Airway epithelial cell (primary cell): ENCODE results near the gene OGFOD2. TPM values are rescaled to one million over a fixed set of nuclear protein-coding genes. Genes with fewer than 3 reads are reported as not detected.

Experiments used
- total RNA-seq: library from RNA; depleted of rRNA; stranded (reverse); fragments of >200 nt; gene quantifications from 2 replicates; pipeline ENCODE4 v1.2.3, GENCODE V29; 2015

Gene OGFOD2
- total RNA-seq, result 9.8 and 14.2 TPM in 2 replicates

DNA sequence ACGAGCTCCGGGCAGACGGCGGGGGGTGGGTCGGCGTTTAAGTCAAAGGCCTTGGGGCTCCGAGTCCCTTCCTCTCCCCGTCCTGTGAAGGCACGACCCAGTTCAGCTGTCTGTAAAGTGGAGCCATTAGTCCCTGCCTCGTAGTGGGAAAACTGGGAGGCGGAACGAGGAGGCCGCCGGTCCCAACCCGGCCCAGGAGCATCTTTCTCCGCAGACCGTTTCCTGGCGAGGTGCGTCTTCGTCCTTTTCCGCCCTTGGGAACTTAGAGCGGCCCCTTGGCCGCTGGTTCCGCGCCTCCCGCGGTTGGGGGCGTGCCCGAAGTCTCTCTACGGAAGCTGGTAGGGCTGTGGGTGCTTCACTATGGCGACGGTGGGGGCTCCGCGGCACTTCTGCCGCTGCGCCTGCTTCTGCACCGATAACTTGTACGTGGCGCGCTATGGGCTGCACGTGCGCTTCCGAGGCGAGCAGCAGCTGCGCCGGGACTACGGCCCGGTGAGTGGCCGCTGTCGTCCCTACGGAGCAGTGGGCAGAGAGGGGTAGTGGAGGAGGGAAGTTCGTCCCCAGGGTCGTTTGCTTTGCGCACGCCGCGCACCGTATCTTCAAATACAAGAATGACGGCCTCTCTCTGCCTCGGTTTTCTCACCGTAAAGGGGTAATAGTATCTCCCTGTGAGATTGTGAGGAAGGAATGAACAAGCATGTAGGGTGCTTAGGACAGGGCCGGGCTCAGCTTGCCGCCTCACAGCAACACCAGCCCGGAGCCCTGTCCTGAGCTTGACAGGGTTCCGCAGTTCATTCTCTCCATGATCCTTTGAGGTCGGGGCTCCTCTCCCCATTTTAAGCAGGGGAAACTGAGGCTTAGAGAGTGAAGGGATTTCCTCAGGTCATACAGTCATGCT is at the start of gene OGFOD2:
Gene OGFOD2 (plus strand): TSS at position 353 of the 898 bp plus-strand sequence. CDS start 8 bp downstream, at position 361.

DNA sequence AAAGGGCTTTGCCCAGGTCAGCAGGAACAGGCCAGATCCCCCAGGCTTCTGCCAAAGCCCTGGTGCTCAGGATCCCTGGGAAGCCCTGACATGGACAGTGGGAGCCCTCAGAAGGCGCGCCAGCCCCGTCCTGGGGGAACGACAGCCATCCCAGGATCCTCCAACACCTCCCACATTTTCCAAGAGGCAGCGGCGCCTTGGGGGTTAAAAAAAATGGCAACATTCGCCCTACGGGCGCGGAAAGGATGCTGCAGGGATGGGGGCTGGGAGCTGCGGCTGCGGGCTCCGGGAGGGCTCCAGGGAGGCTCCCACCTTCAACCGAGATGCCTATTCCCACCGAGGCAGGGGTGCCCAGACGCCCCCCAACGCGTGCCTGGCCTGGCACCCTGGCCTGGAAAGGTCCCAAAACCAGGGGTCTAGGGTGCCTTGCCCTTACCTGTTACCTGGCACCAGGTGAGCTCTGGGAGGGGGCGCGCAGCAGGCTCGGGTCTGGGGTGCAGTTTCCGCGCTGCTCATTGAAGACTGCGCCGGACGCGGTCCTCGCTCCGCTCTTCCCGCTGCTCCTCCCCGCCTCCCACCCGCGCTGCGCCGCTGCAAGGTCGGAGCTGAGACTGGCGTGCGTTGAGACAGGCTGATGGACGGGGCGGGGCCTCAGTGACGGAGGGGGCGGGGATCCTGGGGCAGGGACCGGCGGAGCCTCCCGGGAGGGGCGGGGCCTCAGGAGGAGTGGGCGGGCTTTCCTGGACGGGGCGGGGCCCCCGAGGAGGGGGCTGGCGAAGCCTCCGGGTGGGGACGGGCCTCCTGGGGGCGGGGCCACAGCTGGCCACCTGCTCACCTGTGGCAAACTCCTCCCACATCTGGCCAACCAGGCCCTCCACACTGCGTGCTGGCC is 8.9 kb upstream of the OGFOD2 start, which contains the start of gene ABCB9:
Gene ABCB9 (minus strand): TSS at position 613 of the 892 bp plus-strand sequence. CDS start 6,228 bp downstream, outside the sequence.

DNA sequence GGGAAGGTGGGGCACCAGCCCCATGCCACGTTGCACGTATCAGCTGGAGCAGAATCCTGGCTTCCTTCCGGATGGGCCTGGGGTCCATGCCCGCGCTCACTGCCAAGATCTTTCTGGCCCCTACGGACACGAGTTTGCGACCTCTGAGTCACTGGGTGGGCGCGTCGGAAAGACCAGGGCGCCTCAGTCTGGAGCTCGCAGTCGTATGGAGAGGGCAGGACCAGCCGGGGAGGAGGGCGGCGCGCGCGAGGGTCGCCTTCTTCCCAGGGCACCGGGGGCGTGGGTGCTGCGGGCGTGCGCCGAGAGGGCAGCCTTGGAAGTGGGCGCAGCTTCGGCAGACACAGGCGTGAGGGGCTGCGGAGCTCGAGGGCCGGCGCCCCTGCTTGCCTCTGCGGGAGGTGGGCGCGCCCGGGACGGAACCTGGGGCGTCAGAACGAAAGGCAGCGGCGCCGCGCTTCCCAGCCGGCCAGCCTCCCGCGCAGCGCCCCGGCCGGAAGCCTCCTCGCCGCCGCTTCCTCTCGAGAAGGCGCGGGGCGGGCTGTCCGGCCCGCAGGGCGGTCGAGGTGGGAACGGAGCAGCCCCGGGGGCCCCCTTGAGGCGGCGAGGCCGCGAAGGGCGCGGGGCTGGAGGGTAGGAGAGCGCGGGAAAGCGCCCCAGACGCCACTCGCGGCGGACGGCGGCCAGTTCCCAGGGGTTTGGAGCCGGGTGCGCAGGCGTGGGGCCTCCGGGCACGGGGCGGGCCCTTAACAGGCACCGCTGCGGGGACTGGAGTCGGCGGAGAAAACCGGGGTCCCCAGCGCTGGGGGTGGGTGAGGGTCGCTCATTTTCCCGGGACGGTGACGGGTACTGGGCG is 5.4 kb downstream of the OGFOD2 start, which contains the start of gene ARL6IP4:
Gene ARL6IP4 (plus strand): TSS at position 499 of the 853 bp plus-strand sequence. CDS start 459 bp downstream, outside the sequence.

Other genes starting within 250 kb of the OGFOD2 start
- 0.05 and 0.21 TPM in 2 replicates for gene HCAR1, start 244.4 kb upstream of the OGFOD2 start, total RNA-seq
- gene DENR, start 222.4 kb upstream of the OGFOD2 start, total RNA-seq, result 38.8 and 41.3 TPM in 2 replicates
- gene CCDC62, start 200.7 kb upstream of the OGFOD2 start, total RNA-seq, result 0.14 TPM in 1 of 2 replicates, not detected in the other
- gene HIP1R, start 139.8 kb upstream of the OGFOD2 start, total RNA-seq, result 49.5 and 50.5 TPM in 2 replicates
- 71.3 and 77.0 TPM in 2 replicates for gene VPS37B, start 79.1 kb upstream of the OGFOD2 start, total RNA-seq
- 4.1 and 7.2 TPM in 2 replicates for gene ABCB9, start 8.8 kb upstream of the OGFOD2 start, total RNA-seq
- 255 and 280 TPM in 2 replicates for gene ARL6IP4, start 5.4 kb downstream of the OGFOD2 start, total RNA-seq
- 3.3 and 7.4 TPM in 2 replicates for gene PITPNM2, start 175.8 kb downstream of the OGFOD2 start, total RNA-seq